ENCODE measurements around the gene TLCD3B.
"Not testable (repeated sequence)": the region's sequence is repeated elsewhere in the genome, so short reads cannot be mapped to it uniquely, and the experiment has no call there.

Gene TLCD3B

DNA sequence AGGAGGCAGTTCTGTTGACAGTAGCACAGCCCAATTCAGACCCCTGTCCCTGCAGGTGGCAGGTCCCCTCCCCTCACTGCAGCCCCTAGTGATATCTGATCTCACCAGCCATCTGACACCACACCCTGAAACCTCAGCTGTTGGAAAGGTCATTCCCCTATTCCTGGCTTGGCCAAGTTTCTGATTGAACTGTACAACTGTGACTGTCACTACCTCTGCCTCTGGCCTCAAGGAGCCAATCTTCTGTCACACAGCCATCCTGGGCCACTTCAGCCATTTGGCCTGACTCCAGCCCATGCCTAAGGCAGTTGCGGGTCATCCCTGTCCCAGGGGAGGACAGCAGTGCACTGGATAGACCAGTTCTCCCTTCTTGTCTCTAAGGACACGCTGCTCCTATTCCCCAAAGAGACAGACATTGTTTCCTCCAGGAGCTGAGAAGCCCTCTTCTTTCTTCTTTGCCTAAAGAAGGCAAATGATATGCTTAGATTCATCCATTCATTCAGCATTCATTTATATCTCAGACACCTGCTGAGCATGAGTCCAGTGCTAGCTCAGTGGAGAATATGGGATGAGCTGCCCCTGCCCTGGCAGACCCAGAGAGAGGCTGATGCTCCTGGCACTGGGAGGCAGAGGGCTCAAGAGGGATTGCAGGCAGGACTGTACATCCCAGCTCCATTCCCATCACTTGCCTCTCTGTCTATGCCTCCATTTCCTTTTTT, 29.9 kb upstream of the TLCD3B start:
- DNase-seq, result no peak

DNA sequence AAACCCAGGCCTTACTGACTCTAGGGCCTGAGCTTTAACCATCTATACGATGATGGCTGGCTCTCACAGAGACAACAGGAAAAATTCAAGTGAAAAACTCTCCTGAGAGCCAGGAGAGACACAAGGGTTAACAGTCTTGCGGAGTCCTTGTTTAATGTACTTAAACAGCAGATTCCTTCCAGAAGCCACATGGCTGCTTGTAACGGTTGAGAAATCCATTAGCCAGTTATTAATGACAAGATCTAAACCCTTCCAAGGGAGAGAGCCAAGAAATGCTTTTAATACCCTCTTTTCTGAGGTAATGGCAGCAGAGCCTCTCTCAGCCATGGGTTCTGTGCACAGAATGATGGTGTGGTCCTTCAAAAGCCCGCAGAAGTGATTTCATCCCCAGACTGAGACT, 29.3 kb upstream of the TLCD3B start:
- no peak for DNase-seq

DNA sequence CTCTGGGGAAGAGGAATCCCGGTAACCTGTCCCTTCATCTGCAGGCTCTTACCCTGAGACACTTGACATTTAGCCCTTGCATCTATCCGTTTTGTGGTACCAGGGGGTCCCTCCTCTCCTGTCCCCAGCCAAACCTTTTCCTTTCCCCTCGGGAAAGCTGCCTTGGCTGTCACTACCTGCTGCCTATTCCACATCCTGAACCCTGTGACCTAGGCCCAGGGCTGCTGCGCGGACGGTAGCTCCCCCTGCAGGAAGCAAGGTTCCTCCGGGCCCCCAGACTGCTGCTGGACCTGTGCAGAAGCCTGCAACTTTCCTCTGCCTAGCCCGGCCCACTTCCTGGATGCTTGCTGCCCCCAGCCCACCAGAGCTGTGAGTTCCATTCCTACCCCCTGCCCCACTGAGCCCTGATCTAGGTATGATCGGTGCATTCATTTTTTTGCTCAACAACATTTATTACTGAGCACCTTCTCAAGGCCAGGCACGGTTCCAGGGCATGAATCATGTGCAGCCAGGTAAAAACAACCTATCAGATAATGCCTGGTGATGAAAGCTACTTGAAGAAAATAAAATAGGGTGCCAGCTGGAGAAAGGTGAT, 24.0 kb upstream of the TLCD3B start:
- DNase-seq, result peak; percentile 56

DNA sequence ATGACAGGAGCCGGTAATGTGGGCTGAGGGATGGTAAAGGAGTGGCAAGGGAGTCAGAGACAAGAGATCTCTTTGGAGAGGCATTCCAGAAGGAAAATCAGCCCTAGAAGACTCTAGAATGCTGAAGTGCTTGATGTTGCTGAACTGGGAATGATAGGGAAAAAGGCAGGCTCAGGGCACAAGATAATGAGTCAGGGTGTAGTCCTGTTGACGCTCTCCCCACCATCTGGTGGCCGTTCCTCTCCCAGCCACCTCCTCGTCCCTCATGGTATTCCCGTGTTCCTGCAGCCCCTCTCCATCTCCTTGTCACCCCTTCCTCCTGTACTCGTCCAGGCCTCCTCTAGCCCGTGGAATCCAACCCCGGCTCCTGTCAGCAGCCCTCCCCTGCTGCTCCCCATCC, 23.4 kb upstream of the TLCD3B start:
- no peak for DNase-seq

DNA sequence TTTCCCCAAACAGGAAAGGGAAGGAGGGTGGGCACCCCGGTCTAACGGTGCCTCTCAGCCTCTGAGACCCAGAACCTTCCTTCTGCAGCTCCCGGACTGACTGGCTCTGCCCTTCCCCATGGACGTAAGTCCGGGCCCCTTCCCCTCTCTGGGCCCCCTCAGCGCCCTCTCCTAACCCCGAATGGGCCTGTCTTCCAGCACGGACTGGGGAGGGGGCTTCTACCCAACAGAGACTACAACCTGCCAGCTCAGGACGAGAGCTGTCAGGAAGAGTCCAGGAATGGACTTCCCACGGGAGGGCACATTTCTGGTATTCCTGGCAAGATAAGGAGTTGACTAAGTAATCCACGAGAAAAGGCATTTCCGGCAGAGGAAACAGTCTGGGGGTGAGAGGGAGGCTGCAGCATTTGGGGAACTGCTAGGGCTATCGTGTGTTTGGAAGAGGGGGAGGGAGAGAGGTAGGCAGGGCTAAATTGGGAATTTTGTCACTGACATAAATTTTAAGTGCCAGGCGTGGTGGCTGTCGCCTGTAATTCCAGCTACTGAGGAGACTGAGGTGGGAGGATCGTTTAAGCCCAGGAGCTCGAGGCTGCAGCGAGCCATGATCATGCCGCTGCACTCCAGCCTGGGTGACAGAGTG, 22.4 kb upstream of the TLCD3B start:
- DNase-seq, result no peak

DNA sequence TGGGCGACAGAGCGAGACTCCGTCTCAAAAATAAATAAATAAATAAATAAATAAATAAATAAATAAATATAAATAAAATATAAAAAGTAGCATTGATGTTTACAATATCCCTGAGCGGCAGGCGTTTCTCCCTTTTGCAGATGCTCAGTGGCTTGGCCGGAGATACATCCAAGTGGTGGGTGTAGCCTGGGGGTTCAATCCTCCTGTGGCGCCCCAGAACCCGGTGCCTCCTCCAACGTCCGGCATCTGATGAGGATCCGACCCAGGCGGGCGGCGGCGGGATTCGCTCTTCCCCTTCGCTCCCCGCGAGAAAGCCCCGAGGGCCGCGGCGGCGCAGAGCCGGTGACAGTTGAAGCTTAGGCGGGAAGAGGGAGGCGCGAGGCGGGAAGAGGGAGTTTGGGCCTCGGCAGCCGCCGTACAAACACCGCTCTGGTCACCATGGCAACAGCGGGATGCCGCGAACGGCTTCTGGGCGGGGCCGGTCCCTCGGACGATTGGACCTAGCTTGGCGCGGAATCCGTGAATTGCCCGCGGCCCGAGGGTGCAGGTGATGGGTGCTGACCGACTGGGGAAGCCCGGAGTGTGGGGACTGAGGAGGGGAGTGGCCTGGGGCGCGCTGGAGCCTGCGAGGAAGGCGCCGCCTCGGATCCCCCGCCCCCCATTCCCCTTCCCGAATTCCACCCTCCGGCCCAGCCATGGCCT, 21.8 kb upstream of the TLCD3B start:
- DNase-seq, result peak; percentile 90

DNA sequence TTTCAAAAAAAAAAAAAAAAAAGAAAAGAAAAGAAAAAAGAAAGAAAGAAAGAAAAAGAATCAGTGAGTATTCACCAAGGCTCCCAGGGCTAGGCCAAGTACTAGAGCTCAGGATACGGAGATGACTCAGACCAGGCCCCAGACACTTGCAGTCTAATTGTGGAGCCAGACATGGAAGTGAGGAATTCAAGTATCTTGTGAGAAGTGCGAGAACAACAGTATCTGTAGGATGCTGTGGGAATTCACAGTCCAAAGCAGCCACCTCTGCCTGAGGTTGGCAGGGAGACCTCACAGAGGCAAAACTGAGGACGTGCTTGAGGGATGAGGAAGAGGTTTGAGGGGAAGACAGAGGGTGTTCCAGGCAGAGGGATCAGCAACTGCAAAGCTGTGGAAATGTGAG, 20.4 kb upstream of the TLCD3B start:
- DNase-seq, result no peak

DNA sequence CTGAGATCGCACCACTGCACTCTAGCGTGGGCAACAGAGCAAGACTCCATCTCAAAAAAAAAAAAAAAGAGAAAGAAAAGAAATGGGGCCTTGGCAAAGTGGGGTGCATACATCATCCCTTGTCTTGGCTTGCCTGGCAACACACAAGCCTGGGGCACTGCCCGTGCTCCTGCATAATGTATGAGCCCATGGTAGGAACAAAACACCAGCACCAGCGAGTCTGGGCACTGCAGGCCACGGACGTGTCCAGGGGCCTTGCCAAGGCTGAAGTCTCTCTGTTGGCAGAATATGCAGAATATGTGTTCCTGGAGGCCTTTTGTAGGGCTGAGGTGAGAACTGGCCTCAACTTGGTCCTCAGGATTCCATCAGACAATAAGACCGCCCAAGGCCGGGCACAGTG, 18.8 kb upstream of the TLCD3B start:
- DNase-seq, result no peak

DNA sequence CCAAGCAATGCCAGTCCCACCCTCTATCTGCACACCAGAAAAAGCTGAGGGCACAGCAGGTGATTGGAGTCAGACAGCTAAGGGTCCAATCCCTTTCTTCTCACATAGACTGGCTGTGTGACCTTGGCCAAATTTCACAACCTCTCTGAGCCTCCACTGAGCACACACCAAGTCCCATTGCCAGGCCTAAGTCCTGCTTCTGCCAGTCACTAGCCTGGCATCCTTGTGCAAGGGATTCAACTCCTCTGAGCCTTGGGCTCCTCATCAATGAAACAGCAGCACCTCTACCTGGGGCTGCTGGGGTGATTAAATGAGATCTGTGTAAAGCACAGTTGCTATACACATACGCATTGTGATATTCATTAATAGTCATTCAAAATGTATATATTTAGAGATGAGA, 15.5 kb upstream of the TLCD3B start:
- DNase-seq, result no peak

DNA sequence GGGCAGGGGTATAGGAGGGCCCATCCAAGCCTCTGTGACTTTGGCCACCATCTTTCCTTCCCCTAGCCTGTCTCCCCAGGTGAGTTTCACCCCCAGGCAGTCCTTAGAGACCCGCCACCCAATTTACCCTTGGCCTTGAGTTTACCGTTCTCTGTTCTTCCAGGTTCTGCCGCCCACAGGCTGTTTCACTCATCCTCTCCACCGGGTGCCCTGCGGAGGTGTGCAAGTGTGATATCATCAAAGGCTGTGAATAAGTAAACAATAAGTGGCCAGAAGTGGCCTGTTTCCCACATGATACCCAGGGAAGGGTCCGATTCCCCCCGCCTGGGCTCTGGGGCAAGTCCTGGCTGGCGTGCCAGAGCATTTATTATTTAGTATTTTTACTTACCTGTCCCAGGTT, 15.1 kb upstream of the TLCD3B start:
- DNase-seq, result no peak

DNA sequence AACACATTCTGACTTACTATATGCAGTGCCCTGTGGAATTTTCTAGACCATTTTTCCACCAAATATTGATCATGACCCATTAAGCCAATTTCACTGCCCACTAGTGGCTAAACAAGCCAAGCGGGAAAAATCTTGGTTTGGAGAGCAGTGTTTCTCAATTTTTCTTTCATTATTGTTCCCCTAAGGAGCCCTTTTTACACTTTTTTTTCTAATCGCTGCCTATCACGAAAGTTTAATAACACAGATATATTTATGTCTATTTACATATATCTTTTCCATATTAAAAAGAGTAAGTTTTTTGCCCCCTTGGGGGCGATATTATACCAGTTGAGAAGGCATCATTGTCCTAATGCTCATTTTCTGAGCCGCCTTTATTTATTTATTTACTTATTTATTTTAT, 10.8 kb upstream of the TLCD3B start:
- DNase-seq, result peak; percentile 57

DNA sequence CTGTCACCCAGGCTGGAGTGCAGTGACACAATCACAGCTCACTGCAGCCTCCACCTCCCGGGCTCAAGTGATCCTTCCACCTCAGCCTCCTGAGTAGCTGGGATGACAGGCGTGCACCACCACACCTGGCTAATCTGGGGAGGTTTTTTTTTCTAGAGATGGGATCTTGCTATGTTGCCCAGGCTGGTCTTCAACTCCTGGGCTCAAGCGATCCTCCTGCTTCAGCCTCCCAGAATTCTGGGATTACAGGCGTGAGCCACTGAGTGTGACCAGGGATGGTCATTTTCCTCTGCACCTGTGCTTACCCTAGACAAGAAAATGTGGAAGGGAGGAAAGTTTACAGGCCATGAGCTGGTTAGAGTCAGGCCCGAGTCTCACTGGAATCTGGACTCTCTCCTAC, 9.6 kb upstream of the TLCD3B start:
- not testable (repeated sequence) for DNase-seq

DNA sequence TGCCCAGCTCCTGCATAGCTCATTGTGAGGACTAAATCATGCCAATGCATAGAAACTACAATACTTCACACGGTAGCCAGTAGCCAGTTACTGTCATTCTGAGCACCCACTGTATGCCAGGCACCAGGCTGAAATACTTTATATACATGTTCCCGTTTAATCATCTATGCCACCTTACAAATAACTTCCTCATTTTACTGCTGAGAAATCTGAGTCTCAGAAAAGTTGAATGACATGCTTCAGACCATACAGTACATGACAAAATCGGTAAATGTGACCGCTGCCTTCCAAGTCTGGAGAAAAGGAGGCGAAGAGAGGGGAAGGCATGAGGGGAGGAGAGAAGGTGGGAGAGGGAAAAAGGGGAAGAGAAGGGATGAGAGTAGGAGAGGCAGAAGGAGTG, 9.2 kb upstream of the TLCD3B start:
- no peak for DNase-seq

DNA sequence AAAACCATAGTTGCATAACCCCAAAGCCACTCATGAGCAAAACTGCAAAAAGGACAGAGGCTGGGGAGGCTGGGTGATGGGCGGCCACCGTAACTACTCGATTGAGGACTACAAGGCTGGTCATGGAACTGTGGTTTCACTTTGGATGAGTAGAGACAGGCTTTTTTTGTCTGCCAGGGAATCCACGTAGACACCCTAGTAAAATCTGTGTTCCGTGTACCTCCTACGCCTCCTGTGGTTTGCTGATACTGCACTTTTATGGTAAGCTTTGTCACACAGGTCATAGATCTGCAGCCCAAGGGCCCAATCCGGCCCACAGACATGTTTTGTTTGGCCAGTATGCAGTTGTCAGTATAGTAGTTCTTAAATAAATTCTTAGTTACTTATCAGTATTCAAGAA, 2.2 kb upstream of the TLCD3B start:
- DNase-seq, result no peak

DNA sequence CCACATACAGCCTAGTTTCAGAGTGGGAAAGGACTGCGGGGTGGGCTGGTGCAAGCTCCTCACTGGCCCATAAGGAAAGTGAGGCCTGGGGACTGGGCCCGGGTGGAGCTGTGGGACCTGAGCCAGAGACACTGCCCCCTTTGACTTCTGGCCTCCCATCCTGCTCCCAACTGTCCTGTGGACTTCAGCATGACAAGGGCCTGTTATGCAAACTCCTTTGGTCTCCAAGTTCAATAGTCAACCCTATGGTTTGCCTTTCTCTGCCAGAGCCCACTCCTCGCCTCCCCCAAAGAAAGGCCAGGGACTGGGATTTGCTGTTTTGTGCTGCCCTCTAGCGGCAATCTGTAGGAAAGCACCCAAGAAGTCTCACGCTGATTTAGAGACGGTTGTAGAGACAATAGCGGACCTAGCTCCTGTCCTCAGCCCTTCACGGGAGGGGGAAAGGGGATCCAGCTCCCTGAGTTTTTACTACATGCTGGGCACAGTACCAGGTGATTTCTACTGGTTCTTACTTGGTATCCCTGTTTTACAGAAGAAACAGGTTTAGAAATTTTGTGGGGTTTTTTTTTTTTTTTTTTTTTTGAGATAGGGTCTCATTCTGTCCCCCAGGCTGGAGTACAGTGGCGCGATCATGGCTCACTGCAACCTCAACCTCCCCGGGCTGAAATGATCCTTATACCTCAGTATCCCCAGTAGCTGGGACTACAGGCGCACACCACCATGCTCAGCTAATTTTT, 1.2 kb upstream of the TLCD3B start:
- DNase-seq, result peak; percentile 77

DNA sequence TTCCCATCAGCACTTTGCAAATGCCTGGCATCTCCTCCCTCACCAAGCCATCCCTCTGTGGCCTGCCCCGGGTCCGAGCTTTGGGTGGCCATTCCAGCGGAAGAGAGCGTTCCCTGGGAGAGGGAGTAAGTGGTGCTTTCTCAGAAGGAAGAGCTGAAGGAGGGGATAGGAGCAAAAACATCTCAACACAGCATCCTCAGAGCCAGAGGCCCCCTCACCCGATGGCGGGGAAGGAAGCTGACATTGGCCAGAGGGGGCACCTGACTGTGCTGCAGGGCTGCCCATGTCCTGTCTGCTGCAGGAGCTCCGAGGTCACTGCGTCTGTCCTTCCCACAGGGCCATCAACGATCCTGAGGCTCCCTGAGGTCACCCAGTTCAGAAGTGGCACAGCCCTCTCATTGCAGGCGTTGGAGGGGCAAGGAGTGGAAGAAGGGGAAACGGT, 427 bp upstream of the TLCD3B start:
- no peak for DNase-seq

DNA sequence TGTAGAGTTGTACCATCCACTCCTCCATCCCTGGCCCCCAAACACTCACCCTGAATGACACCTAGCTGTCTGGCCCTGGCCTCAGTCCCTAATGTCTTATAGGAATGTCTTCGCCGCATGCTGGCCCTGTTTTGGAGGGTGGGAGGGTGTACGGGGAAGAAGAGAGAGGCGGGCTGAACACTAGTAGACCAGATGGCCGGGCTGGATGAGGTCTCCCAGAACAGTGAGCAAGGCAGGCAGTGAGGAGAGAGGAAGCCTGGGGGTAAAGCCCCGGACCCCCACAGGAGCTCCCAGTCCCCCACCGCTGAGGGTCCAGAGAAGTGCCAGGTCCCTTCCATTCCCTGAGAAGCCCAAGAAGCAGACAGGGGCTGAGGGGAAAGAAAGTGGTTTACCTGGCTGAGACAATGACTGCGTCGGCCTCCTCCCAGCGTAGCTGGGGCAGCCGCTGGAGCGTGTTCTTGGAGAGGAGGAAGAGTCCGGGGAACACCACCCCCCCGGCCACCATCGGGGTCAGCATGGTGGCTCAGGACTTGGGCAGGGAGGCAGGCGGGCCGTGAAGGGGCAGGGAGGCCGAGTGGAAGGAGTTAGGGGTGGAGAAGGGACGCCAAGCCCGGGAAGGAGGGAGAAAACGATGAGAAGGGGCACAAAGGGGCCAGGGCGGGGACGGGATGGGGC, 923 bp downstream of the TLCD3B start:
- no peak for DNase-seq

DNA sequence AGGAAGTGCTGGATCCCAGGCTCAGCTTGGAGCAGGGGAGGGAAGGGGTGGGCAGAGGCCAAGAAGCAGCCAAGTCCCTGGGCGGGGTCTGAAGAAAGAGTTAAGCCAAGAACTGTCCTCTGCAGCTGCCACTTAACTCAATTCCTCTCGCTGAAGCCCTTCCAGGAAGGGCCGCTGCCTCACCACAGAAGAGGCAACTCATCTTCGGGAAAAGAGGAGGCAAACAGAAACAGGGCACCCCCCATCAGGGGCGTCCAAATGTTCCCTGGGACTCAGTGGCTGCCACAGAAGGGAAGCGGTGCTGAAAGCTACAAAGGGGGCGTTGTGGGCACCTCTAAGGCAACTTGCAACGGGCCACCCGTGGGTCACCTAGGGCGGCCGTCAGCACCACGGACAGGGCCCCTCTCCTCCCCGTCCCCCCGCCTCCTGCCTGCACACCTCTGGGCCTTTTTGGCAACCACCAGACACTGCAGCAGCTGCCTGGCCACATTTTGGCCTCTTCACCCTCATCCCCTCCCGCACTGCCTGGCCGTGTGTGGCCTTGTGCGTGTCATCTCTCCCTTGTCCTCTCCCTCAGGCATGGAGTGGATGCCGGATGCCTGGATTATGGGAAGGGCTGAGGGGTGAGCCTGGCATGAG, 2.5 kb downstream of the TLCD3B start:
- DNase-seq, result no peak

DNA sequence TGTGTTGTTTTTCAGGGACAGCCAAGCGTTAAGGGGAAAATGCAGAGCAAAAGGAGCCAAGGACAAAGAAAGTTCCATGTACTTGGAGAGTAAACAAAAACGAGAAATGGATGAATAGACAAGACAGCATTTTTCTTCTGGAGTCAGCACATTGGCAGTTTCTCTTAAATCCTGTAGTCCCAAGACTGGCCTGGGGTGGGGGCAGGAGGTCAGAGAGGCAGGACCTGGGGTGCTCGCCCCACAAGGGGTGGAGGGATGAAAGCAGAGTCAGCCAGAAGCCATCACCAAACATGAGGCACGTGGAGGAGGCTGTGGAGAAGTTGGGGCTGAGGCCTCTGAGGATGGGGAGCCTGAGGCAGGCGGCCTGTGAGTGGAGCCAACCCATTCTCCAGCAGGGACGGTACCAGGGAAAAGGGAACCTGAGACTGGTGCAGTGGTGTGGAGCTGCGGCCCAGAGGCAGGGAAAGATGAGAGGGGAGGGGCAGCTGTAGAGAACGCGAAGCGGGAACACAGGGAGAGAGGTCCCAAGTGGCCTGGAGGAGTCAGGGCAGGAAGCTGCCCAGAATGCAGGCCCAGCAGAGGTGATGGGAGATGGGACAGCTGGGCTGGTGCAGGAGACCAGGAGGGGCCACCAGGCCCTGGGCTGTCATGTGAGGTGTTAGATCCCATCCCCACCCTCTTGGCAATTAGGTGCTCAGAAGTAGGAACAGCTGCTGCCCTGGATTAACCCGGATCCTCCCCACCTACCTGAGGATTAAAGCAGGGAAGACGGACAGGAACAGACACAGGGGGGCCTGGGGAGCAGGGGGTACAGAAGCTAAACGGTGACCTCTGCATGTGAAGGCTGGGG, 3.3 kb downstream of the TLCD3B start:
- no peak for DNase-seq

DNA sequence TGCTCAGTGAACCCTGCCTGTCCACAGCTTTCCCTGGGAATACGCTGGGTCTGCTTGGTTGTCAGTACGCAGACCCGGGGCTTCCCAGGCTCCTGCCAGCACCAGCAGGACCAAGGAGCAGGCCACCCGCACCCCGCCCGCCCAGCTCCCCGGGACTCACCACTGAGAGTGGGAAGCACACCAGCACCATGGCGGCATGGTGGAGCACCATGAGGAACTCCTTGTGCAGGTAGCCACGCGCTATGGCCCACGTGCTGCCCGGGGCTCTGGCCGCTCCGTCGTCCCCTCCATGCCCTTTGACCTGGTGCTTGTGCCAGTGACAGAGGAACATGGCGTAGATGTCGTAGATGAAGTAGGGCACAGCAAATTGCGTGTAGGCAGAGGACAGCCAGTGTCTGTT, 4.6 kb downstream of the TLCD3B start:
- DNase-seq, result no peak

DNA sequence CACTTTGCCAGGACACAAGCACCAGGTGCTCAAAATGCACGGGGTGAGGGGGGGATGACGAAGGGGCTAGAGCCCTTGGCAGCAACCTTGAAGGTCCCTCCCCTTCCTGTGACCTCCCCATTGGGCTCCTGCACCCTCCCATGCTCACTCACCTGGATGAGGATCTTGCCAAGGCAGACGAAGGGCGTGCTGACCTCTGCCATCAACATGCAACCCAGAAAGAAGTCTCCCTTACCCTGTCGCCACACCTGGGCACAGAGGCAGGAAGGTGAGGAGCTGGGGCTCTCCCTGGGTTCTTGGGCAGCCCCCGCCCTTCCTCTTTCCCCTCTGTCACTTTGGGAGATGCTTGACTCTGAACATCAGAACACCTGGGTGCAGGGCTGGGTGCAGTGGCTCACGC, 5.5 kb downstream of the TLCD3B start:
- DNase-seq, result no peak
